GM21723 (cell line): ENCODE data around the gene HAPLN3.
A peak's percentile ranks its signal among the peaks of the same experiment; 100 is the strongest.
"Not testable (repeated sequence)": the region's sequence is repeated elsewhere in the genome, so short reads cannot be mapped to it uniquely, and the experiment has no call there.

ENCODE experiments used
- ATAC-seq: cut with Tn5 transposase; IDR thresholded peaks from one replicate; pipeline ENCODE4 v1.9.1; 2021; ENCODE audit warnings: mild to moderate bottlenecking, moderate library complexity; ENCODE audit not compliant: unreplicated experiment

The HAPLN3 gene, protein sequence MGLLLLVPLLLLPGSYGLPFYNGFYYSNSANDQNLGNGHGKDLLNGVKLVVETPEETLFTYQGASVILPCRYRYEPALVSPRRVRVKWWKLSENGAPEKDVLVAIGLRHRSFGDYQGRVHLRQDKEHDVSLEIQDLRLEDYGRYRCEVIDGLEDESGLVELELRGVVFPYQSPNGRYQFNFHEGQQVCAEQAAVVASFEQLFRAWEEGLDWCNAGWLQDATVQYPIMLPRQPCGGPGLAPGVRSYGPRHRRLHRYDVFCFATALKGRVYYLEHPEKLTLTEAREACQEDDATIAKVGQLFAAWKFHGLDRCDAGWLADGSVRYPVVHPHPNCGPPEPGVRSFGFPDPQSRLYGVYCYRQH

DNA sequence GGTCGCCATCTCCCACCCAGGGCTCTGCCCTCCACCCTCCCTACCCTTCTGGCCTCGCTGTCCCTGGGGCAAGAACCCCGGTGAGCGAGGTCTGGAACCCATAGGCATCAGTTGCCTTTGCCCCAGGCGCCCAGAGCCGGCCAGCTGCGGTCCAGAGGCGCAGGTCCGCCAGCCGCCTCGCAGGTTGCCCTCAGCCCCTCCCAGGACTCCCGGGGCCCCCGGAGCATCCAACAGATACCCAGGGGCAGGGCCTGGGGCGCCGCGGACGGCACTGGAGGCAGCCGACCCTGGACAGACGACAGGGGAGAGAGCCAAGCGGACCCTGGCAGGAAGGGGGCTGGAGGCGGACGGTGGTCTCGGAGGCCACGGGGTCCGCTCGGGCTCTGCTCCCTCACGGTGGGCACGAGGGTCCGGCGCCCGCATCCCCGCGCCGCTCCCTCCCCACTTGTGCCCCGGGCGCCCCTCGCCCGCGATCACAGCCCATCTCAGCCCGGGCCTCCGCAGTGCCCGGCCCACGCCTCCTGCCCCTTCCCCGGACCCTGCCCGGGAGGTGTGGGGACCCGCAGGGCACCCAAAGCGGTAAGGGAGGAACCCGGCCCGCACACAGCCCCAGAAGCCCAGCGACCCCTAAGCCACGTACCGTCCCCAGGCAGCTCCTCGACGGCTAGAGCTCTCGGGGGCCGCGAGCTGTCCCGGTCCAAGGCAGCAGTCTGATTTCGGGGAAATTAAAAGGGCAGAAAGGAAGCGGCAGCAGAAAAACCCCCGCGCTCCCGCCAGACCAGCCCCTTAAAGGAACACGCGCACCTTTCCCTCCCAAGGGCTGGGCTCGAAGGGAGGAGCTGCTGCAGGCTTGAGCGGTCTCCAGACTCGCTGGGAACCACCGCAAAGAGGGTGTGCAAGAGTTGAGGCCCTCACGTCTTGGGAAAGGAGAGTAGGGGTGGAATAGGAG, at the start of gene HAPLN3:
Gene HAPLN3, minus strand, starts transcription at position 726 of the 949 bp plus-strand sequence. CDS start 8,246 bp downstream, outside the sequence.
- ATAC-seq = peak; percentile 15

DNA sequence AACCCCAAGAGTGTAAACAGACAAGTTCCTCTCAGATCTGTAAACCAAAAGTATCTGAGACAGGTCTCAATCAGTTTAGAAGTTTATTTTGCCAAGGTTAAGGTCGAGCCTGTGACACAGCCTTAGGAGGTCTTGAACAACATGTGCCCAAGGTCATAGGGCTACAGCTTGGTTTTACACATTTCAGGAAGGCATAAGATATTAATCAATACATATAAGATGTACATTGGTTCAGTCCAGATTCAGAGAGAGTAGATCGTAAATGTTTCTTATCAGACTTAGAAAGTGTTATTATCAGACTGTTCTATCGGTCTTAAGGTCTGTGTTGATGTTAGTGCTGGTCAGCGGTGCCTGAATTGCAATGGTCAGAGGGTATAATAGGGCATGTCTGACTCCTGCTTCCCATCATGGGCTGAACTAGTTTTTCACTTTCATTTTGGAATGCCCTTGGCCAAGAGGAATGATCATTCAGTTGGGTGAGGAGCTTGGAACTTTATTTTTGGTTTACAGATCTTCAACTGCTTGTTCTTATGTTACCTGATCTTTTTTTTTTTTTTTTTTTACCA, 44.8 kb upstream of the HAPLN3 start:
- ATAC-seq = no peak

DNA sequence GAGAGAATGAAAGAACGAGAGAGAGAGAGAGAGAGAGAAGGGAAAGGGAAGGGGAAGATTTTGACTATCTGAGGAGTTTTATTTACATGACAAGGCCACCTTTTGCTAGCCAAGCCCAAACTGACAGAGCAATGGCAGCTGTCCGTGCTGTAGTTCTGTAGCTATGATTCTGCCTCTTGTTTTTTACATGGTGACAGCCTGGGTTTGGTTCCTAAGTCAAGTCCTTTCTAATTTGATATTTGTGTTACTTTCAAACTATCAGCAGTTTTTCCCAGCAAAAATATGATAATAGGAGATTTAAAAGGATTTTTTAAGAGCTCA, 44.1 kb upstream of the HAPLN3 start:
- no peak for ATAC-seq

DNA sequence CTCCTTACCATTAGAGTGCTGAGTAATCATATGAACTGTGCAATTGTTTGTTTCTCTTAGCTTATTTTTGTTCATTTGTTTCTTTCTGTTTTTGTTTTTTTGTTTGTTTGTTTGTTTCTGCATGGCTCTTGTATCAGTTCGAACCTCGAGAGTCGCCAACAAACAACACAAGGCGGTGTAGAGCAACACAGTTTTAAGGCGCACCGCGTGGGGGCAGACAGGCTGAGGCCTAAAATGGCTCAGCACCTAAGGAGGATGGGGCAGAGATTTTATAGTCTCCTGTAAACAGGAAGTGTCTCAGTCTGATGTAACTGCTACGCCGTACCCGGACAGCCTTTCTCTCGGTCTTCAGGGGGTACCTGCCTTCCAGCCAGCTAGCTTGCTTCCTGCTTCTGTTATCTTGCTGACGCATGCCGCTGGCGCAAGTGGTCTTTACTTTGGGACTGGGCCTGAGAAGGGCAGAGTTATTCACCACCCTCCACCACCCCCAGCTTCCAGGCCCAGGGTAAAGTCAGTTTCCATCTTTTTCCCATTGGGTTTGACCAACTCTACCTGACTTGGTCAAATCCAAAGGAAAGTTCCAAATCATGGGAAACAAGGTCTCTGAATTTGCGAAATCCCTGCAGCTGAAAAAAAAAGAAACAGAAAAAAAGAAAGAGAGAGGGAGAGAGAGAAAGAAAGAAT, 43.6 kb upstream of the HAPLN3 start:
- no peak for ATAC-seq

DNA sequence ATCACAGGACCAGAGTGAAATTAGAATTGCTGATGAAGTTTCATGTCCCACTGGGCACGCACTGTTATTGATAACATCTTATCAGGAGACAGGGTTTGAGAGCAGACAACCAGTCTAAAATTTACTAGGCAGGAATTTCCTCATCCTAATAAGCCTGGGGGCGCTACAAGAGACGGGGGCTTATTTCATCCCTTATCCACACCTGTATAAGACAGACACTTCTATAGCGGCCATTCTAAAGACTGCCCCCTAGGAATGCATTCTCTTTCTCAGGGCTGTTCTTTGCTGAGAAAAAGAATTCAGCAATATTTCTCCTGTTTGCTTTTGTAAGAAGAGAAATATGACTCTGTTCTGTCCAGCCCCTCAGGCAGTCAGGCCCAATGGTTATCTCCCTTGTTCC, 39.1 kb upstream of the HAPLN3 start:
- not testable (repeated sequence) for ATAC-seq

DNA sequence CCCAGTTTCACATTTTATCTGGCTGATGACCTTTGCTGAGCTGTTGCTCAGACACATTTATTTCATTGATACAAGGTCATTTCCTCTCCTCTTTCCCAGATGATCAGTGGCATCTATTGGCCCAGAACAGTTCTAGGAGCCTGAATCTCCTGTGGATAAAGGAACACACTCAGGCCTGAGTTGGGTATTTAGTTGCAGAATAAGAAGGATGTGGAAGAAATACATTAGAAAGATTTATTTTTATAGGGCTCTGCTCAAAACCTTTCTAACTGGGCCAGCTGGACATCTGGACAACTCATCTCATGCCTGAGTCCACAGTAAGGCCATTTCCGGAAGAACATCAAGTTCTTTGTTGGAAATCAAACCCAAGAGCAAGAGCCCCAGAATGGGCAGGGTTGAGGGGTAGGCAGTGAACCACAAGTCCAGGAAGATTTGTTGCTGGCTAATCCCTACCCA, 37.6 kb upstream of the HAPLN3 start:
- ATAC-seq = no peak

DNA sequence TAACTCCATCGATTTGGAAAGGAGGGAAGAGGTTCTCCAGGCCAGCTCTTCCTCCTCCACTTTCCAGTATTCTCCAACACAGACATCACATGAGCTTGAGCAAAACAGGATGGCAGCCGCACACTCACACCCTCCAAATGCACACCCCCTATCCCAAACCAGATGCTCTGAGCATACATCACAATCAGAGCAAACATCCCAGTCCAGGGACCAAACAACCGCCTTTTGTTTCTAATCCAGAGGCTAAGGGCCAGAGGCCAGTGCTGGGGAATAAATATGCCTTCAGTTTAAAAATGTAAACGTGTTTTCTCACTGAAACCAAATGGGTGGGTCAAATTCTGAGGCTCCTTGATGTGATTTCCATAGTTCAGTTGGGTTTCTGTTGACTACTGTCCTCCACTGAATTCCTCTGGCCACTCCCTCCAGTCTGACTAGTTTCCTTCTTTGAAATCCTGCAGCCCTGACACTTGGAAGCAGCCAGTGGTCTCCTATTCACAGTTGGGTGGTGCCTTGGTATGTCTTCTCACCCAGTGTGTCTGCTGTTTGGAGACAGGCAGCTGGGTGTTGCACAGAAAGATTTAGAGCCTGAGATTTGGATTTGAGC, 37.0 kb upstream of the HAPLN3 start:
- no peak for ATAC-seq

DNA sequence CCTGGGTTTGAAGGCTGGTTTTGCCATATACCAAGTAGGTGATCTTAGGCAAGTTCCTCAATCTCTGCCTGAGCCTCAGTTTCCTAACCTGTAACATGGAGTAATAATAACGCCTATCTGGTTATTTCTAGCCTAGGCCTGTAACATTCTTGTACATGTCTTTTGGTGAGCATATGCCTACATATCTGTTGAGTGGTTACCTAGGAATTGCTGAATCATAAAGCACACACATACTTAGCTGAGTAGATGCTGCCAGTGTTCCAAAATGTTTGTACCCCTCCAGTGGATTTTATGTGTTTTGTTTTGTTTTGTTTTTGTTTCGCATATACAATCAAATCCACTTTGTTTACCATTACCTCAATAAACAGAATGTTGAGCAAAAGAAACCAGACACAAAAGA, 35.2 kb upstream of the HAPLN3 start:
- ATAC-seq = no peak

DNA sequence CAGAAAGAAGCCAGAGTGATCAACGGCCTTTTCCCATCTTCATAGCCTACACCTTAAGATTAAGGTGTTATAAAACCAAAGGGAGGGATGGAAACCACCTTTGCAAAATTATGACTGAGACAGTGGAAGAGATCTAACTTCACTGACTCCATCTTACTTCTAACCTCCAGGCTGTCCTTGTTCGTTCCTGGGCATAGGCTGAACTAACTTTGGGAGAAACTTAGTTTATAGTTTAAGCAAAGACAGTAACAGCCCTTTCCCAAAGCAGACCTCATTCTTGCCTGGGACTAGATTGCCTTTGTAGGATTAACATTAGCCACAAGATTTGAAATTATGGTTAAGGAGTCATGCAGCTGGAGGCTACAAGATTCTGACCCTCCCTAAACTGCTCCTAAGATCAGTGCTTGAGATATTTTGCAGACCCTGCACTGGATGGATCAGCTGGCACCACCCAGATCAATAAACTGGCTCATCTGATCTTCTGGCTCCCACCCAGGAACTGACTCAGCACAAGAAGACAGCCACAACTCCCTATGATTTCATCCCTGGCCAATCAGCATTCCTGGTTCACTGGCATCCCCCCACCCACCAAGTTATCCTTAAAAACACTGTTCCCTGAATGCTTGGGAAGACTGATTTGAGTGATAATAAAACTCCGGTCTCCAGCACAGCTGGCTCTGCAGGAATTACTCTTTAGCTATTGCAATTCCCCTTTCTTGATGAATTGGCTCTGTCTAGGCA, 34.2 kb upstream of the HAPLN3 start:
- ATAC-seq = not testable (repeated sequence)

DNA sequence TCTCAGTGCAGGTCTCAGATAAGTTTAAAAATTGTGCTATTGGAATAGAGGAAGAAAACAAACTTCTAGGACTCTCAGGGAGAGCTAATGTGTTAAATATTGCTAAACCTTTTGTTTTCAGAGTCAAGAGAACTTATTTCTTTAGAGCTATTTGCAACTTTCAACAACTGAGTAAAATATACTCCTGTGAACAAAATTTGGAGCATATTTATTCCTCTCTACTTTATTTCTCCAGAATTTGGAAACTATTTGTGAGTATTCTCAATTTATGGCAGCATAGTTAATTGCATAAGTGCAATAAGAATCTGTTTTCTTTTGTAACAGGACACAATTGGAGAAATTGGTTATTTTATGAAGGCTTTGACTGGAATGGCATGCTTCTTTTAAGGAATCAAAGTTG, 32.8 kb upstream of the HAPLN3 start:
- ATAC-seq = not testable (repeated sequence)

DNA sequence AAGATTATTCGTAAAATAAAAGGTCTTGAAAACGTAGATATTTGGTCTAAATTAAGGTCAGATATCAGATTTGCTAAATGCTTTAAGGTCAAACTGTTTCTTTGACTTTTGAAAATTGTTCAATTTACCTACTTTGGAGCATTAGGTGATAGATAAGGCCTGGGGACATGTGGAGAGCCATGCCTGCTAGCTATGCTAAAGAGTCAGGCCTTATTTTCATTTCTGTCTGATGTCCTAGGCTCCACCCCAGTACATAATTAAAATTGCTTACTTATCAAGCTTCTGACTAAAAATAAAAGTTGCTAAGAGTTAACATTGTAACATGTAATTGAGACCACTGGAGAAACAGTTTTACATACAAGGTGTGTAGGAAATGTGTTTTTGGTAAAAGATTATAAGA, 30.3 kb upstream of the HAPLN3 start:
- not testable (repeated sequence) for ATAC-seq

DNA sequence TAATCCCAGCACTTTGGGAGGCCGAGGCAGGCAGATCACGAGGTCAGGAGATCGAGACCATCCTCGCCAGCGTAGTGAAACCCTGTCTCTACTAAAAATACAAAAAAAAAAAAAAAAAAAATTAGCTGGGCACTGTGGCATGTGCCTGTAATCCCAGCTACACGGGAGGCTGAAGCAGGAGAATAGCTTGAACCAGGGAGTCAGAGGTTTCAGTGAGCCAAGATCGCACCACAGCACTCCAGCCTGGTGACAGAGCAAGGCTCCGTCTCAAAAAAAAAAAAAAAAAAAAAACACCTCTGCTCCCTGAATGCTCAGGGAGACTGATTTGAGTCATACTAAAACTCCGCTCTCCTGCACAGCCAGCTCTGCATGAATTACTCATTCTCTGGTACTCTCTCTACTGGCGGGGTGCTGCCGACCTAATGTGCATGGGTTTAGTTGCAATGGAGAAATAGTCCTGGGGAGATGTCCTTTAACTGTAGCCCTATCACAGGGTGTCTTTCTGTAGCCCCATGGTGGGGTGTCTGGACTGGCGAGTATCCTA, 25.6 kb upstream of the HAPLN3 start:
- ATAC-seq = peak; percentile 91

DNA sequence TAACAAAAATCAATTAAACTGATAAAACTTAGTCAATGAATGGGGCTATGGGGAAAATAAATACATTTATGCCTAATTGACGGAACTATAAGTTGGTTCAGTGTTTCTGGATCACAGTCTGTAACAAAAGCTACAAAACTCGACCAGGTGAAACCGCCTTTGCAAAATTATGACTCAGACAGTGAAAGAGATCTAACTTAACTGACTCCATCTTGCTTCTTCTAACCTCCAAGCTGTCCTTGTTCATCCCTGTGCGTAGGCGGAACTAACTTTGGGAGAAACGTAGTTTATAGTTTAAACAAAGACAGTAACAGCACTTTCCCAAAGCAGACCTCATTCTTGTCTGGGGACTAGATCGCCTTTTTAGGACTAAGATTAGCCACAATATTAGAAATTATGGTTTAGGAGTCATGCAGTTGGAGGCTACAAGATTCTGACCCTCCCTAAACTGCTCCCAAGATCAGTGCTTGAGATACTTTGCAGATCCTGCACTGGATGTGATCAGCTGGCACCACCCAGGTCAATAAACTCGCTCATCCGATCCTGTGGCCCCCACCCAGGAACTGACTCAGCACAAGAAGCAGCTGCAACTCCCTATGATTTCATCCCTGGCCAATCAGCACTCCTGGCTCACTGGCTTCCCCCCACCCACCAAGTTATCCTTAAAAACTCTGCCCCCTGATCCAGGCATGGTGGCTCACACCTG, 25.0 kb upstream of the HAPLN3 start:
- ATAC-seq = no peak

DNA sequence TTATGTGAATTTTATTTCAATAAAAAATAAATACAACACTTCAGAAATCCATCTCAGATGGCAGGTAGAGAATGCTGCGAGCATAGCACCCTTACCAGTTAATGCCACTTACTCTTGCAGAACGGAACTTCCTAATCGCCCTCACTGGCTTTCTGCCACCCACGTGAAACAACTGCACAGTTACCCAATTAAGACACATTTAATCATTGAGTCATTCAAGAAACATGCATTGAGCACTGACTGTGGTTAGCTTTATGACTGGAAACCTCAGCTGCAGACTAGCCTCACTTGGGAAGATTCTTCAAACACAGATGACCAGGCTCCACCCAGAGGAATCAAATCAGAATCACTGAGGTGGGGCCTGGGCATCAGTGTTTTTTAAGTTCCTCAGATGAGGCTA, 23.4 kb upstream of the HAPLN3 start:
- ATAC-seq = peak; percentile 50

DNA sequence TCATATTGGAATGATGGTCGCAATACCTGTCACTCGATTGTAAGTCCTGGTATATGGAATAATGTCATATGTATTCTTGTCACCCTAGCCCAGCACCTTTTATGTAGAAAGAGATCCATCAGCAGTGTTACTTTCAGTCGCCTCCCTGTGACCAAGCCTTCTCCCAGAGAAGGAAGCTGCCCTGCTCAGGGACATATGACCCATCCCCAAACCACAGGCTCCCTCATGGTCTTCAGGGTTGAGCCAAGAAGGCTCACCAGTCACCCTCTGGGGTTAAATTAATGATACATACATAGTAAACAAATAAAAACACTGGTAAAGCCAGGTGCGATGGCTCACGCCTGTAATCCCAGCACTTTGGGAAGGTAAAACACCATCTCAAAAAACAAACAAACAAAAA, 22.4 kb upstream of the HAPLN3 start:
- no peak for ATAC-seq

DNA sequence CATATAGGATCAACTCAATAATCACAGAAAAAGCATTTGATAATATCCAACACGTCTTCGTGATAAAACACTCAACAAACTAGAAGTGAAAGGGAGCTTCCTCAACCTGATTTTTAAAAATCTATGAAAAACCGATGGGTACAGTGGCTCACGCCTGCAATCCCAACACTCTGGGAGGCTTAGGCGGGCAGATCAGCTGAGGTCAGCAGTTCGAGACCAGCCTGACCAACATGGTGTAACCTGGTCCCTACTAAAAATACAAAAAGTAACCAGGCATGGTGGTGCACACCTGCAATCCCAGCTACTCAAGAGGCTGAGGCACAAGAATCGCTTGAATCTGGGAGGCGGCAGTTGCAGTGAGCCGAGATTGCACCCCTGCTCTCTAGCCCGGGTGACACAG, 20.0 kb upstream of the HAPLN3 start:
- ATAC-seq = no peak

DNA sequence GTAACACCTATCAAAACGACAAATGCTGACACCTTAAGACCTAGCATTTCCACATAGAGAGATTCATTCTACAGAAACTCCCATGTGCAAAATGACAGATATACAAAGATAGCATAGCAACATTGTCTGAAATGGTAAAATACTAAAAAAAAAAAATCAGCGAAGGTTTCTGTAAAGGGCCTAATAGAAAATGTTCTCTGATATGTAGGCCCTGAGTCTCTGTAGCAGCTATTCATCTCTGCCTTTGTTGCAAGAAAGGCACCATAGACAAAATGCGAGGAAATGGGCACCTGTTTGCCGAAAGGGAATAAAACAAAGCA, 18.5 kb upstream of the HAPLN3 start:
- no peak for ATAC-seq

DNA sequence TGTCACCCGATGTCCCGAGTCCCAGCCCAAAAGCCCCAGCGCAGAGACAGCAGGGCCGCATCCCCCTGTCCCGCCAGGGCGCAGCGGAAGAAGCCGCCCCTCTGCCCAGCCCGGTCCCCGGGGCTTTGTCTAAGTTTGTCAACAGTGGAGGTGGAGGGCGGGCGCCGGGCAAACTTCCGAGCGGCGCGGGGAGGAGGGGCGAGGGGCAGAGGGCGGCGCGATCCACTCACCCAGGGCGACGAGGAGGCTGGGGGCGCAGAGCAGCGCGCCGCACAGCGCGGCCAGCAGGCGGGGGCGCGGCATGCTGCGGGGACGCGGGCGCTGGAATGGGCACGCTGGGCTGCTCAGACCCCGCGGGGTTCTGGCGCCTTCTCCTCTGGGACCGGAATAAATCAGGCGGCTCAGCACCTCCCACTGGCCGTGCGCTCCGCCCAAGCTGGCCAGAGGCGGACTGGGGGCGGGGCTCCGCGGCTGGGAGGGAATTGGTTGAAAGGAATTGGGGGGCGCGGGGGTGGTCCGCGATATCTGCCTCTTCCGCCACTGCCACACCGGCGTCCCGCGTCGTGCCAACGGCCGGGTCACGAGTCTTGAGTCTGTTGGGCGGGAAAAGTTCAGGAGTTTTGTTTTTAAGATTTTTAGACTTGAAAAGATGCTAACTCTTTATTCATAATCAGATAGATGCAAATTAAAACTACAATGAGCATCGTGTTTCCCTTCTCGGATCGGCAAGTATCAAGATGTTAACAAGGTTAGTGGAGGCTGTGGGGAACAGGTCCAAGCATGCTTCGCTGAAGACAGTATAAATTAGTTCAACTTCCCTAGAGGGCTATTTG, 17.9 kb upstream of the HAPLN3 start, which contains the start of gene MFGE8:
Gene MFGE8, minus strand, starts transcription at position 363 of the 833 bp plus-strand sequence. Its CDS starts 60 bp downstream, at position 303.
- peak; percentile 90 for ATAC-seq
